NOMO-1 treated with DMSO at 0.1 percent for 48 hours (cell line): ENCODE measurements around the gene CERCAM.

ENCODE experiments used
- DNase-seq: peaks from one replicate; lab custom pipeline; 2025; ENCODE audit not compliant: unreplicated experiment; lab: John Stamatoyannopoulos, UW

The CERCAM gene

DNA sequence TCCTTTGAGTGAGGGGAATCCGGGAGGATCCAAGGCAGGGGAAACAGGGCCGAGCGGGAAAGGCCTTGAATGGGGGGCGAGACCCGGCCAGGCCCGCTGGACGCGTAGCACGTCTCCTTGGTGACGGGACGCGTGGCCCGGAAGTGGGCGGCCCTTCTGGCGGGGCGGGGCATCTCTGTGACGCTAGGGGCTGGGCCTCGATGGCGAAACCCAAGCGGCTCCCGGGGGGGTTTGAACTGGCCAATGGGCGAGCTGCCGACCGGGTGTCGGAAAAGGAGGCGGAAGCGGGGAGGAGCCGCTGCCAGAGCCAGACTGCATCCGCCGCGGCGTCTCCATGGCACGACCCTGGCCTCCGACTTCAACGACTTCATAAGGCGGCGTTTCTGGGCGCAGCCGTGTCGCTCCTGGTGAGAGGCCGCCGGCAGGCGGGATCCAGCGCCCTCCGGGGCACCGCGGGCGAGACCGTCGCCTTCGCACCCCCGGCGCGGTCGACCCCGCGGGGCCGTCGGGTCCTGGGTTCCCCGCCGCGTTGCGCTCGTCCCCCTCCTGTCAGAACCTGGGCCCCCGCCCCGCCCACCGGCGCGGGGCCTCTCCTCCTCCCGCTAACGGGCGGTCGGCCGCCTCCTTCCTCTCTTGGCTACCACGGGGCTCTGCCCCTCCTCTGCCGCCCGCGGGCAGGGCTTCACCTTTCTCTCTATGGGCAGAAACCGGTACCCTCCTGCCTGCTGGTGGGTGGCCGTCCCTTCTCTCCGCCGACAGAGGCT, 35.4 kb downstream of the CERCAM start, which contains the start of gene ODF2:
TSS of gene ODF2 (plus strand) at position 158 of the 764 bp plus-strand sequence. CDS start at position 244, 86 bp downstream.
- DNase-seq = peak; percentile 96

DNA sequence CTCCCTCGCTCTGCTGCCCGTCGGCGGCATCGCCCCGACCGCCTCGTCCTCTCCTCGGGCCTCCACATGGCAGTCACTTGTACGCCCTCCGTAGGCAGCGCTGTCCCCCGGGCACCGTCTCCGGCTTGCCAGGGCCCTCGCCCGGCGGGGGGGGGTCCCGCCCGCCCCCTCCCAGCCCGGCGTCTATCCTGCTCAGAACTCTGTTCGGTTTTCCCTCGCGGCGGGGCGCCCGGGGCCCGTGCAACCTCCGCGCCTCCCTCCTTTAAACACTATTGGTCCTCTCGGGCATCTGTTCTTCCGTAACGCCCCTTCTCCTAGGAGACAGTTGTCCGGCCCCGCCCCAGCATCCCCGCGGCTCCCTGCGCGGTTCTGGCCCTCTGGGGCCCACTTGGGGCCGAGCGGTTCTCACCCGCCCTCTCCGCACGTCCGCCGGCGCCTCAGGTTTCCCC, 36.0 kb downstream of the CERCAM start:
- peak; percentile 77 for DNase-seq

DNA sequence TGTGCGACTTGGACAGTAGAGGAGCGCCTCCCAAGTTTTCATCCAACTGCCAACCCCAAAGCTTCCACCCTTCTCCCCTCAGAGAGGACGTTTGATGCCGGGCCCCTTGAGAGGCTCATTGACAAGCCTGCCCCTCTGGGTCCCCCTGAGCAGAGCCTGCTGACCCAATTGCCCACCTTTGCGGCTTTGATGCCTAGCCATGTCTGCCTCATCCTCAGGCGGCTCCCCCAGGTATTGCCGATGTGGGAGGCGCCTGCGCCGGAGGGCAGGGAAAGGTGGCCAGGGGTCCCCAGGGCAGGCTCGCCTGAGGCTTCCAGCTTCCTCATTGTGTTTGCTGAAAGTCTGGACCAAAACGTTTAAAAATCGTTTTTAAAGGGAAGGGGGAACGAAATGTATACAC, 36.5 kb downstream of the CERCAM start:
- no peak for DNase-seq

DNA sequence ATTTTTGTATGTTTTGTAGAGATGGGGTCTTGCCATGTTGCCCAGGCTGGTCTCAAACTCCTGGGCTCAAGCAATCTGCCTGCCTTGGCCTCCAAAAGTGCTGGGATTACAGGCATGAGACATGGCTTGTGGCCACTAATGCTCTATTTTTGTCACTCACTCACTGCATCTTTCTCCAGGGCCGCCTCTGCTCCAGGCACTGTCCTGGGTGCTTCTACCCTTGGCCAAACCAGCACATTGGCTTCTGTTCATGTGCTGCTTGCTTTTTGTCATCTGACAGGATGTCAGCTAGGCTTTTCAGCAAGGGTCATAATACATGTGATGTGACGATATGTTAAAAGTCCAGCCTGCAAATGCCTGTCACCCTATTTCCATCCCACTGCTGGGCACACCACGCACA, 38.4 kb downstream of the CERCAM start:
- no peak for DNase-seq

DNA sequence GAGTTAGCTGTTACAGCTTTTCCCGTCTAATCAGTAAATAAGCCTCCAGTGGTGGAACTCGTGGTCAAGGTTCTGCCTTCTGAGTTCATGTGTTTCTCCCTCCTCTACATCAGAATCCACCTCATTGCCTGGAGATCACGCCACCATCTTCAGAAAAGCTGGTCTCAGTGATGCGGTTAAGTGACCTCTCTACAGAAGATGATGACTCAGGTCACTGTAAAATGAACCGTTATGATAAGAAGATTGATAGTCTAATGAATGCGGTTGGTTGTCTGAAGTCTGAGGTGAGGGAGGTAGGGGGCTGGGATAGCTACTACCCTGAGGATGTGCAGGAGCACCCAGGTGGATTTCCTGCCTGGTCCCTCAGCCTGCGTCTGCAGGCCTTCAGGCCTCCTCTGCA, 48.4 kb downstream of the CERCAM start:
- no peak for DNase-seq

DNA sequence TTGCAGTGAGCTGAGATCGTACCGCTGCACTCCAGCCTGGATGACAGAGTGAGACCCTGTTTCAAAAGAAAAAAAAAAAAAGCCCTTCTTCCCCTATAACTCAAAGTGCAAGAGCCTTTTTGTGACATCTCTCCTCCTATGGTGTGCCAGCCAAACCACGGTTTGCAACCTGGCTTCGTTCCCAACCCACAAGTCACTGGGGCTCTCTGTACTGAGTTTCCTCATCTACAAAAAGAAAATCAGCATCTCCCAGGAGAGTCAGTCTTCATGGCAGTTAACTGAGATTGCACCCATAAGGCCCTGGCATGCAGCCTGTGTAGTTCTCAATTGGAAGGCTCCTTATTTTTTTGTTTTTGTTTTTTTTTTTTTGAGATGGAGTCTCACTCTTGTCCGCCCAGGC, 49.9 kb downstream of the CERCAM start:
- peak; percentile 1 for DNase-seq

DNA sequence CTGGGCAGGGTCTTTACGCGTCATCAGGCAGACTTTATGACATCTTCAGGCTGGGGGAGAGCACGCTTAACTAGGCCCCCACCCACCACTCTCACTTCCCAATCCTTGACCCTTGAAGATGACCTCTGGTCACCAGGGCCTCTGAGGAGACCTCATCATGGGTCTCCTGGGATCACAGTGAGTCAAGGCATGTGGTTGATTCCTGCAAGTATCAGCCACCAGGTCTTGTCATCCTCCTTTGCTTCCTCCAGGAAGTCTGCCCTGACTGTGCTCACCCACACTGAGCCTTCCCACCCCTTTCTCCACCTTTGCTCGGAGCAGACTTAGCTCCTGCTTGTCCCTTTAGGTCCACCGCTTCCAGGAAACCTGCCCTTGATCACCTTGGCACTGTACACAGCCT, 52.4 kb downstream of the CERCAM start:
- DNase-seq = no peak

DNA sequence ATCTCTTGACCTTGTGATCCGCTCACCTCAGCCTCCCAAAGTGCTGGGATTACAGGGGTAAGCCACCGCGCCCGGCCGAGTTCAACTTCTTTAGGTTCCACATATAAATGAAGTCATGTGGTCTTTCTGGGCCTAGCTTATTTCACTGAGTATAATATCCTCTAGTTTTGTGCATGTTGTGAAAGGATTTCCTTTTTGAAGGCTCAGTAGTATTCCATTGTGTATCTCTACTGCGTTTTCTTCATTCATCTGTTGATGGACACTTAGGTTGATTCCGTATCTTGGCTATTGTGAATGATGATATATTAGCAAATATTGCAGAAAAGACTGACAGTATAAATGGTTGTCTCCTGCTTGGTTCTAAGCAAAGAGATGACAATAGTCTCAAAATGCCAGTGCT, 55.2 kb downstream of the CERCAM start:
- DNase-seq = no peak

DNA sequence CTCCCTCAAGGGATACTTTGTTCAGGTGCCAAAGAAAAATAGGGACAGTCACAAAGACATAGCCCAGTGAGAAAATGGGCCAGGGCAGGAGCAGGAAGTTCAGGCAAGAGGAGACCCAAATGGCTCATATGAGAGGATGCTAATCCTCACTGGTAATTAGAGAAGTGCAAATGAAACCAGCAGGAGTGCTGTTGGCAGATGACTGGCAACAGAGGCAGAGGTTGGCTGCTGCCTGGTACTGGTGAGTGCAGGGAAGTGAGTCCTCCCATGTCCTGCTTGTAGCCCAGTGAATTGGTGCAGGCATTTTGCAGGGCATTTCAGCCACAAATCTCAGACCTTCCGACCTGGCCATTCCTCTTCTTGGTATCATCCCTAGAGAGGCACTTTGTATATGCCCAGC, 58.6 kb downstream of the CERCAM start:
- DNase-seq = no peak

DNA sequence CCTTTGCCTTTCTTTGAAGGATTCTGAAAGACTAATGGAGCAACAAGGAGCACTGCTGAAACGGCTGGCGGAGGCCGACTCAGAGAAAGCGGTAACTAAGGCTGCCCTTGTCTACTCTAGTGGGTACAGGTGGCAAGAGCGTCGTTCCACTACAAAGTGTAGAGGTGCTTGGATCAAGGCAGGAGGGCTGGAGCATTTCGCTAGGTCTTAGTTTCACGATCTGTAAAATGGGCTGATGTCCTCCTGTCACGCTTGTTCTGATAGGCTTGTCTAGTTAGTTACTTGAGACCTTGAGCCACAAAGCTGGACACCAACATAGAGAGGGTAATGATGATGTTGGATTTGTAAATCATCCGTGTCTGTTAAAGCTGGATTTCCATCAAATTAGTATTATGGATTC, 60.9 kb downstream of the CERCAM start:
- DNase-seq = no peak

DNA sequence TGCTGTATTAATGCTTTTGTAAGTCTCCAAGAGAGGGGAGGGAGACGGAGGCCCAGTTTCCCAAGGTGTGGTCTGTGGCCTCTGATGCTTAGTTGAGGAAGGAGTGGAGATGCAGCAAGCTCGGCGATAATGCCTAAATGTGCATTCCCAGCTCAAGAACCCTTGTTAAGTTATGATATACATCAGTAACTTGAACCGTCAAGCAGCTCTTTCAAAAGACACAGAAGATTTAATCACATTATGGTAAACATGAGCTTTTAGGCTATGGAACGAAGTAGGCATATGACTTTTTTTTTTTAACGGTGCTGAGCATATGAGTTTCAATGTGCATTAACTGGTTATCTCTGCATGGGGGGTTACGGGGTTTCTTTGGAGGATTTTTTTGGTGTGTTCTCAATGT, 61.5 kb downstream of the CERCAM start:
- no peak for DNase-seq

DNA sequence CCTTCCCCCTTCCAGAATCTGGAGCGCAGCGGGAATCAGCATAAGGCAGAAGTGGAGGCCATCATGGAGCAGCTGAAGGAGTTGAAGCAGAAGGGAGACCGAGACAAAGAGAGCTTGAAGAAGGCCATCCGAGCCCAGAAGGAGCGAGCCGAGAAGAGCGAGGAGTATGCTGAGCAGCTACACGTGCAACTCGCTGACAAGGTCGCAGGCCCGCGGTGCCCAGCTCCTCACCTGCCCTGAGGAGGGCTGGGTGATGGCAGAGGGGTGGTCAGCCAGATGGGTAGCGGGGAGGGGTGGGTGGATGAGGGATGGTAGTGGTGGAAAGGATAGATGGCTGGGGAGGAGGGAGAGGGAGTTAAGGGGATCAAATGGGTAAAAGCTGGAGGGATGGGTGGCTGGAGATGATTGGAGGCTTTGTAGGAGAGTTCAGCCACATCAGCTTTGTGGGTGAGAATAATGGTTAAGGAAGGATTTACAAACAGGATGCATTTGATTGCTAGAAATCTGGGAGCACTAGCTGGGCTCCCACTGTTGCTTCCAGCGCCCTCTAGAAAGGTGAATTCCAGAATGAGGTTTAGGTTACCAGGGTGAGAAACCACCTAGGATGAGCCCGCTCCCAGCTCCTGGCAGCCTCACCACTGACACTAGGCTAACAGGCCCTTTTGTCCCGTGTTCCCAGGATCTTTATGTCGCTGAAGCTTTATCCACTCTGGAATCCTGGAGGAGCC, 64.2 kb downstream of the CERCAM start:
- DNase-seq = no peak

DNA sequence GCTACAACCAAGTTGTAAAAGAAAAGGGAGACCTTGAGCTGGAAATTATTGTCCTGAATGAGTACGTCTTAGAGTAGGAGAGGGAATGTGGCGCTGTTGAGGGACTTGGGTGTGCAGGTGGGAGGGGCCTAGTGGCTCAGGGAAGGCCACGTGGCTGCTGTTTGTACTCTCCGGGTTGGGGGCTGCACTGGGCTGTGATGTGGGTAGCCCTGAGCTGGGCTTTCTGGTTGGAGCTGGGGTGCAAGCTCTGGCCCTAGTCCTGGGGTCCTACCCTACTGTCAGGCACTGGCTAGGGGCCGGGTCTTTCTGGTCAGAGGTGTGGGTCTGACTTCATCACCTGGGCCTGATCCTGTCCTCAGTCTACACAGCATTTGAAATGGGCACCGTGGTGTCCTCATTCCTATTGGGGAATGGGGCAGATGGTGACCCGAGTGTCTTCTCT, 64.8 kb downstream of the CERCAM start:
- no peak for DNase-seq

DNA sequence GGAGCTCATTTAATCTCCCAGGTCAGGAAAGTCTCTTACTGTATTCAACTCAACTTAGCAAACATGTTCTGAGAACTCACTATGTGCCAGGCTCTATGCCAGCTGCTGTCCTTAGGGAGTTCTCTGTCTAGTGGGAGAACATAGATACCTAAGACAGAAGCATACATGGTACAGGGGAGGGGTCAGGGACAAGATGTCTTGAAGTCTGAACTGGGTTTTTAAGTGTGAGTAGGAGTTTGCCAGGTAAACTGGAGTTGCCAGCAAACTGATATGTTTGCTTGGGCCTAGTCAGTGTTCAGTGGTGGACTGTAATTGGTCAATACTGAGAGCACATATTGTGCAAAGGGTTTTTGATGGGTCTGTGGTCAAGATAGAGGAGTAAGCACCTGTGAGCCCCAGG, 65.5 kb downstream of the CERCAM start:
- DNase-seq = no peak
